OCI-LY1 (cell line): ENCODE results near the gene NEDD4L.

ENCODE experiments used
- H2AFZ ChIP-seq: fragments of 200-600 bp; sonication (generic), shearing (Covaris generic); 2 replicates; pipeline ENCODE4 v1.6.0; 2014; ENCODE audit warnings: antibody characterized with exemption, mild to moderate bottlenecking, low read length
- H3F3A ChIP-seq: fragments of 200-600 bp; sonication (generic), shearing (Covaris generic); 2 replicates; pipeline ENCODE4 v1.6.0; 2014; ENCODE audit warnings: mild to moderate bottlenecking, antibody characterized with exemption, low read length, moderate library complexity; ENCODE audit not compliant: insufficient read depth
- H3K27ac ChIP-seq: fragments of 200-600 bp; sonication (generic); 2 replicates; pipeline ENCODE4 v1.5.1; 2014; ENCODE audit warnings: low read length, mixed run types, mild to moderate bottlenecking, low read depth; ENCODE audit not compliant: poor library complexity, severe bottlenecking
- H3K27me3 ChIP-seq: fragments of 200-600 bp; sonication (generic); 2 replicates; pipeline ENCODE4 v1.6.0; 2014; ENCODE audit warnings: antibody characterized with exemption, mild to moderate bottlenecking, low read length, moderate library complexity; ENCODE audit not compliant: insufficient read depth
- H3K36me3 ChIP-seq: fragments of 200-600 bp; sonication (generic); 2 replicates; pipeline ENCODE4 v1.6.1; 2014; ENCODE audit warnings: mild to moderate bottlenecking, antibody characterized with exemption, low read length, moderate library complexity, mixed read lengths; ENCODE audit not compliant: insufficient read depth
- H3K4me1 ChIP-seq: fragments of 200-600 bp; sonication (generic); 2 replicates; pipeline ENCODE4 v1.5.1; 2014; ENCODE audit warnings: mild to moderate bottlenecking, low read length, moderate library complexity; ENCODE audit not compliant: insufficient read depth, severe bottlenecking
- H3K4me2 ChIP-seq: fragments of 200-600 bp; sonication (generic), shearing (Covaris generic); 2 replicates; pipeline ENCODE4 v1.6.1; 2014; ENCODE audit warnings: low read length
- H3K4me3 ChIP-seq: fragments of 200-600 bp; sonication (generic); 2 replicates; pipeline ENCODE4 v1.5.1; 2014; ENCODE audit warnings: low read length, low read depth, mild to moderate bottlenecking, mixed read lengths; ENCODE audit not compliant: poor library complexity, severe bottlenecking
- H3K79me2 ChIP-seq: fragments of 200-600 bp; shearing (Covaris generic); 2 replicates; pipeline ENCODE4 v1.6.1; 2016; ENCODE audit warnings: mixed run types, low read length, mixed read lengths; ENCODE audit not compliant: insufficient read depth
- H3K9ac ChIP-seq: fragments of 200-600 bp; sonication (generic), shearing (Covaris generic); 2 replicates; pipeline ENCODE4 v1.6.1; 2014; ENCODE audit warnings: mild to moderate bottlenecking, low read length, mixed read lengths
- H3K9me2 ChIP-seq: fragments of 200-600 bp; sonication (generic), shearing (Covaris generic); 2 replicates; pipeline ENCODE4 v1.6.1; 2014; ENCODE audit warnings: low read depth, mild to moderate bottlenecking, low read length, mixed read lengths
- H3K9me3 ChIP-seq: fragments of 200-600 bp; shearing (Covaris generic); 2 replicates; pipeline ENCODE4 v1.6.1; 2014; ENCODE audit warnings: low read length, mixed read lengths
- H4K20me1 ChIP-seq: fragments of 200-600 bp; sonication (generic), shearing (Covaris generic); 2 replicates; pipeline ENCODE4 v1.6.0; 2016; ENCODE audit warnings: mild to moderate bottlenecking, low read length; ENCODE audit not compliant: insufficient read depth
- EZH2 ChIP-seq: fragments of 200-600 bp; sonication (generic), shearing (Covaris generic); IDR thresholded peaks from 2 replicates; pipeline ENCODE4 v1.8.0; 2017; ENCODE audit warnings: borderline replicate concordance, mixed run types, mild to moderate bottlenecking, antibody characterized with exemption, low read length, moderate library complexity, mixed read lengths
- TF ChIP-seq, protein P1 (sequence below): fragments of 200-600 bp; sonication (generic), shearing (Covaris generic); IDR thresholded peaks from 2 replicates; pipeline ENCODE4 v1.5.1; 2017; ENCODE audit warnings: mild to moderate bottlenecking, antibody characterized with exemption, low read length, moderate library complexity, mixed read lengths

Gene NEDD4L

DNA sequence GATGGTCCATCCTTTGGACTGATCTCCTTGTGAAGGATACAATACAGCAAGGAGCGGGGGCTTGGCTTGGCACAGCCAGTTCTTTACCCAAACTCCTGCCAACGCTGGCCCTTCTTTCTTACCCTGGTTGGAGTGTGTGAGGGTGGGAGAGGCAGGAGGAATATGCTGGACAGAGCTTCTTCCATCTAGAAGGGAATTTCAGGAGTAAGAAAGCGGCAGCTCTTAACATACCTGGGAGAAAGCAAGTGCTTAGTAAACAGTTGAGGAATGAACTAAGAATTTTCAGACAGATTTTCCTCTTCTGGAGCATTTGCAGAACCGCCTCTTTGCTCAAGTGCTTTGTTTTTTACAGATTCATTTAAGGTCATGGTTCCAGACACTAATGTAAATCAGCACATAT lies 72.8 kb downstream of the NEDD4L start:
- Histone ChIP-seq H3K4me1 (no peaks in the 10 kb centered on the region), H3K4me3 (no peak overlapping the region), H3K9me3 (no peaks in the 10 kb centered on the region), H2AFZ (no peak overlapping the region), H3K27ac (no peak overlapping the region), H3K27me3 (no peaks in the 10 kb centered on the region), H3K9me2 (no peaks in the 10 kb centered on the region), H4K20me1 (no peaks in the 10 kb centered on the region), H3K36me3 (no peaks in the 10 kb centered on the region), H3K79me2 (no peaks in the 10 kb centered on the region), H3K9ac (no peak overlapping the region), H3F3A (no peaks in the 10 kb centered on the region), H3K4me2 (no peak overlapping the region)
- TF ChIP-seq, protein P1, sequence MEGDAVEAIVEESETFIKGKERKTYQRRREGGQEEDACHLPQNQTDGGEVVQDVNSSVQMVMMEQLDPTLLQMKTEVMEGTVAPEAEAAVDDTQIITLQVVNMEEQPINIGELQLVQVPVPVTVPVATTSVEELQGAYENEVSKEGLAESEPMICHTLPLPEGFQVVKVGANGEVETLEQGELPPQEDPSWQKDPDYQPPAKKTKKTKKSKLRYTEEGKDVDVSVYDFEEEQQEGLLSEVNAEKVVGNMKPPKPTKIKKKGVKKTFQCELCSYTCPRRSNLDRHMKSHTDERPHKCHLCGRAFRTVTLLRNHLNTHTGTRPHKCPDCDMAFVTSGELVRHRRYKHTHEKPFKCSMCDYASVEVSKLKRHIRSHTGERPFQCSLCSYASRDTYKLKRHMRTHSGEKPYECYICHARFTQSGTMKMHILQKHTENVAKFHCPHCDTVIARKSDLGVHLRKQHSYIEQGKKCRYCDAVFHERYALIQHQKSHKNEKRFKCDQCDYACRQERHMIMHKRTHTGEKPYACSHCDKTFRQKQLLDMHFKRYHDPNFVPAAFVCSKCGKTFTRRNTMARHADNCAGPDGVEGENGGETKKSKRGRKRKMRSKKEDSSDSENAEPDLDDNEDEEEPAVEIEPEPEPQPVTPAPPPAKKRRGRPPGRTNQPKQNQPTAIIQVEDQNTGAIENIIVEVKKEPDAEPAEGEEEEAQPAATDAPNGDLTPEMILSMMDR = no peak
- TF ChIP-seq EZH2 = no peak

DNA sequence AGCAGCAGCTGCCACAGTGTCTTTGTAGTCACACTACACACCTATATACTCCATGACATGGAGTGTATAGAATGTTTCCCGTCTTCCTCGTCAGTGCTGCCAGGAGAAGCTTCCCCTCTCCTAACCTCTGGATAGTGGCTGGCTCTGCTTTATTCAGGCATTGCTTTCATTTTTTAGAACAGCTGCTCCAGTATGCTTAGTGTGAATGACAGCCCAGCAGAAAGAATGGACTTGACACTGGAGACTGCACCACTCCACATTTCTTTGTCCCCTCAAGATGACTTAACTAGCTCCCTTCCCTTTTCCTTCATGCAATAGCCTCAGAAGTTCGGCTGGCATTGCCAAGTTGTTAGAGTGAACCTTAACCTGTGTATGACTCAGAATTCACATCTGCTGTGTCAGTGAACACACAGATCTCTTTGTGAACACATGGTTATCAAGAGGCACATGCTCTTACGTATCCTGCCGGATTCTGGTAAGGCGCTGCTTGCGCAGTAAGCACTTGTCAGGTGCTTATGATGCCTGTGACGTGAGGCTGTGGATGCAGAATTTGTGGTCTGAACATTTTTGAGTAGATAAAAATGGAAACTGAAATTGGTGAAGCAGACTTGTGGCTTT lies 73.9 kb downstream of the NEDD4L start:
- Histone ChIP-seq H2AFZ (no peak overlapping the region), H3K9me3 (no peaks in the 10 kb centered on the region), H3K9ac (no peak overlapping the region), H3K27ac (no peak overlapping the region), H3K9me2 (no peaks in the 10 kb centered on the region), H3K4me1 (no peaks in the 10 kb centered on the region), H3K4me2 (no peak overlapping the region), H3K36me3 (no peaks in the 10 kb centered on the region), H3F3A (no peaks in the 10 kb centered on the region), H3K79me2 (no peaks in the 10 kb centered on the region), H3K27me3 (no peaks in the 10 kb centered on the region), H4K20me1 (no peaks in the 10 kb centered on the region), H3K4me3 (no peak overlapping the region)
- TF ChIP-seq, protein P1 = no peak
- no peak for TF ChIP-seq EZH2

DNA sequence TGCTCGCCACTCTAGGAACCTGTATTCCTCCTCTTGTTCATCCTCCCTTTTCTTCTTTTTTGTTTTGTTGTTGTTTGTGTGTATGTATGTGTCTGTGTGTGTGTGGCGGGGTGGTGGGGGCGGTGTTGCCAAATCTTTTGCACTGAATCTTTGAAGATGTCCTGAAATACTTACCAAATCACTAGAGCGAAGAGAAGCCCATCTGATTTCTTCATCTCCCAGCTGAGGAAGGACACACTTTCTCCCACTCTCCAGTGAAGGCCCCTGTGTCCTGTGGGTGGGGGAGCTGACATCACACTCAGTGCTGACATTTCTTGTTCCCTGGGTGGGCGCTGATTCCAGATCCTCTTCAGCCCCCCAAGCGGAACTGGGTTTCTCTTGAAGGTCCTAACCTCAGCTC lies 74.5 kb downstream of the NEDD4L start:
- H3K4me2 ChIP-seq = no peak overlapping the region
- H4K20me1 ChIP-seq = no peaks in the 10 kb centered on the region
- H3K27ac ChIP-seq = no peak overlapping the region

More for the DNA sequence above, 74.5 kb downstream of the NEDD4L start:
- no peaks in the 10 kb centered on the region for H3K9me3 ChIP-seq
- TF ChIP-seq, protein P1 = no peak
- TF ChIP-seq EZH2 = no peak
- H2AFZ ChIP-seq = no peak overlapping the region
- H3K36me3 ChIP-seq = no peaks in the 10 kb centered on the region
- no peak overlapping the region for H3K9ac ChIP-seq
- H3K9me2 ChIP-seq = no peaks in the 10 kb centered on the region
- no peaks in the 10 kb centered on the region for H3K4me1 ChIP-seq
- no peaks in the 10 kb centered on the region for H3K79me2 ChIP-seq
- H3F3A ChIP-seq = no peaks in the 10 kb centered on the region
- H3K4me3 ChIP-seq = no peak overlapping the region
- H3K27me3 ChIP-seq = no peaks in the 10 kb centered on the region
